Bronchial epithelial cell (primary cell): Measurements from ENCODE around the gene M1AP. TPM values are rescaled to one million over a fixed set of nuclear protein-coding genes. Genes with fewer than 3 reads are reported as not detected.

Experiments used
- DNase-seq: peaks from one replicate; pipeline ENCODE4 v3.0.0-alpha.2; 2010; ENCODE audit warnings: low read depth
- FAIRE-seq: peaks from 2 replicates; lab custom pipeline; 2011; peaks lifted over from hg19 to GRCh38; lab: Jason Lieb, UNC
- H3K27me3 ChIP-seq: 2 replicates; pipeline ENCODE4 v1.5.1; 2011; ENCODE audit warnings: low read length; ENCODE audit not compliant: control insufficient read depth, insufficient read depth
- H3K36me3 ChIP-seq: 2 replicates; pipeline ENCODE4 v1.5.1; 2011; ENCODE audit warnings: low read length; ENCODE audit not compliant: control insufficient read depth, insufficient read depth
- H3K4me3 ChIP-seq: 2 replicates; pipeline ENCODE4 v1.5.1; 2011; ENCODE audit warnings: mild to moderate bottlenecking, low read depth, low read length, control low read depth
- total RNA-seq: library from RNA; depleted of rRNA; stranded (reverse); fragments of >200 nt; gene quantifications from 2 replicates; pipeline ENCODE4 v1.2.1, GENCODE V29; 2014
- TF ChIP-seq, protein P1 (sequence below): IDR thresholded peaks from 2 replicates; pipeline ENCODE4 v1.5.1; 2011; ENCODE audit warnings: mild to moderate bottlenecking, moderate library complexity, low read length, control low read depth, inconsistent platforms; ENCODE audit not compliant: insufficient read depth, severe bottlenecking

The M1AP gene
- total RNA-seq, 1 donor from 2014 or later, result 0.53 TPM

GRCh38 chr2:74536166-74536950 lies 111.8 kb downstream of the M1AP start:
- FAIRE-seq (no peak), DNase-seq (no peak)
- TF ChIP-seq, protein P1, sequence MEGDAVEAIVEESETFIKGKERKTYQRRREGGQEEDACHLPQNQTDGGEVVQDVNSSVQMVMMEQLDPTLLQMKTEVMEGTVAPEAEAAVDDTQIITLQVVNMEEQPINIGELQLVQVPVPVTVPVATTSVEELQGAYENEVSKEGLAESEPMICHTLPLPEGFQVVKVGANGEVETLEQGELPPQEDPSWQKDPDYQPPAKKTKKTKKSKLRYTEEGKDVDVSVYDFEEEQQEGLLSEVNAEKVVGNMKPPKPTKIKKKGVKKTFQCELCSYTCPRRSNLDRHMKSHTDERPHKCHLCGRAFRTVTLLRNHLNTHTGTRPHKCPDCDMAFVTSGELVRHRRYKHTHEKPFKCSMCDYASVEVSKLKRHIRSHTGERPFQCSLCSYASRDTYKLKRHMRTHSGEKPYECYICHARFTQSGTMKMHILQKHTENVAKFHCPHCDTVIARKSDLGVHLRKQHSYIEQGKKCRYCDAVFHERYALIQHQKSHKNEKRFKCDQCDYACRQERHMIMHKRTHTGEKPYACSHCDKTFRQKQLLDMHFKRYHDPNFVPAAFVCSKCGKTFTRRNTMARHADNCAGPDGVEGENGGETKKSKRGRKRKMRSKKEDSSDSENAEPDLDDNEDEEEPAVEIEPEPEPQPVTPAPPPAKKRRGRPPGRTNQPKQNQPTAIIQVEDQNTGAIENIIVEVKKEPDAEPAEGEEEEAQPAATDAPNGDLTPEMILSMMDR, result no peak
- H3K27me3 ChIP-seq, result no peaks in the 10 kb centered on the region
- H3K36me3 ChIP-seq, result peaks cover 7% of the 10 kb centered on the region
- no peak overlapping the region for H3K4me3 ChIP-seq

DNA sequence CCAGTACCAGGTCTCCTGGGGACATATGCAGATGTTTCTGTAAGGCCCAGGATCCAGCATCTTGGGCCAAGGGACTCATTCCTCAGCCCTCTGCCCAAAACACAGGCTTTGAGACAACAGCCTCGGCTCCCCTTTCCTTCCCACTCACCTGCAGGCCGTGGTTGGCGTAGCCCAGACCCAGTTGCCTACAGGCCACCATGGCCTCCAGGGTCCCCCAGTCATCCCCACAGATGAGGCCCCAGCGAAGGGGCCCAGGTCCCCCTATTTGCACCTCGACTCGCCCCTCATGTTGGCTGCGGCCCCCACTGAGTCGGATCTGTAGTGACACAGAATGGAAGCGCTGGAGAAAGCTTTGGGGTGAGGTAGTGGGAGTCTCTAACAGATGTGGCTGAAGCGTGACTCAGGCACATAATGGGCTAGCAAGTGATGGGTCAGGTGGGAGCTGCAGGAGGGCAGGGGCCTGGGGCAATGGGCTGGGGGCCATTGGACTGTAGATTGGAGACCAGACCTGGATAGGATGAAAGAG lies 112.6 kb downstream of the M1AP start:
- Histone ChIP-seq H3K4me3 (no peak overlapping the region), H3K36me3 (peaks cover 7% of the 10 kb centered on the region), H3K27me3 (no peaks in the 10 kb centered on the region)
- DNase-seq (no peak), FAIRE-seq (no peak)
- TF ChIP-seq, protein P1, result no peak

GRCh38 chr2:74534411-74534810 lies 113.7 kb downstream of the M1AP start:
- Histone ChIP-seq H3K36me3 (peaks cover 7% of the 10 kb centered on the region), H3K27me3 (no peaks in the 10 kb centered on the region), H3K4me3 (no peak overlapping the region)
- no peak for DNase-seq
- TF ChIP-seq, protein P1, result no peak
- no peak for FAIRE-seq

GRCh38 chr2:74533464-74533863 lies 114.7 kb downstream of the M1AP start:
- no peak for FAIRE-seq
- Histone ChIP-seq H3K4me3 (no peak overlapping the region), H3K36me3 (peaks cover 7% of the 10 kb centered on the region), H3K27me3 (no peaks in the 10 kb centered on the region)
- DNase-seq, result no peak
- TF ChIP-seq, protein P1, result no peak

DNA sequence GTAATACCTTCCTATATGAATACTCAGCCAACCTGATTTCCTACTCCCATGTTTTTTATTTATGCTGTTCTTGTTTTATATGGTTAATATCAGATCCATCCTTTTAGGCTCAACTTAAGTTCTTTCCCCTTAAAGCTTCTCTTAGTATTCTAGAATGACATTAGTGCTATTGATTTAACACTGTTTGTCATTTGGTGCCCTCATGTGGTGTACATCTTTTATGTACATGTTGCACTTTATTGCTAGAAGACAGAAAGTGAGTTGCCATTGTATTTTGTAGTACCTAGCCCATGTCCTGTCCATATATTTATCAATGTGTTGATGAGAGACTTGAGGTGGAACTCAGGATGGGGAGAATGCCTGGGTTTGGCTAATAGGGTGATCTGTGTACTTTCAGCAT lies 115.9 kb downstream of the M1AP start:
- H3K27me3 ChIP-seq, result no peaks in the 10 kb centered on the region
- H3K4me3 ChIP-seq, result no peak overlapping the region
- FAIRE-seq (no peak), DNase-seq (peak; percentile 63)
- peaks cover 11% of the 10 kb centered on the region for H3K36me3 ChIP-seq
- TF ChIP-seq, protein P1, result peak; percentile 28
